ENCODE results near the gene FSIP1.

The FSIP1 gene

GRCh38 chr15:39553947-39554693 is 228.5 kb downstream of the FSIP1 start:
- DNase-seq (ENCODE audit: low read depth in 2 of 2): no peak

GRCh38 chr15:39552556-39552955 is 230.1 kb downstream of the FSIP1 start:
- DNase-seq (ENCODE audit: low read depth in 2 of 2): no peak

DNA sequence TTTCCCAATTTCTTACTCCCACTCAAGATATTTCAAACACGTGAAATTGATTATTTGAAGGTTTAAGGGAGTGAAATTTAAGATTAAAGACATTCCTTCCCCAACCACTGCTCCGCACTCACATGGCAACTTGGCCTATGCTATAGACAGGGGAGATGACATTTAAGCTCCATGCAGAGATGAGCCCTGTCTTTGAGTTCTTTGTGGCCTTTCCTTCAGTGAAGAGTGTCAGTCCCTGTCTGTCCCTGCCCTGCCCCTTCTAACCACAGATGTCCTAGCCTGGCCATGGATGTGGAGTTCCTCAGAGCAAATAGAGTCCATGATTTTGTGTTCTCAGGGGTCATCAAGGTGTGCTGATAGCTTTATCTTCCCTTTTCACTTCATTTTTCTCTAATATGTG is 231.2 kb downstream of the FSIP1 start:
- no peak for DNase-seq (ENCODE audit: low read depth in 2 of 2)

Measured in stimulated activated CD4-positive, alpha-beta T cell treated with anti-CD3 and anti-CD28 coated beads, Interleukin-4, amount 100 ng/mL, for 48 hours (primary cell).